Psoas muscle (tissue), 8 donors: ENCODE results near the gene HK3. TPM values are rescaled to one million over a fixed set of nuclear protein-coding genes. Genes with fewer than 3 reads are reported as not detected.

Experiments used
- ATAC-seq, 4 donors: fragments of 200-7000 bp; cut with Tn5 transposase; one replicate each; pipeline ENCODE4 v1.9.1; 2020; ENCODE audit warnings: moderate library complexity in 3 of 4, mild to moderate bottlenecking in 2 of 4
- DNase-seq, 2 donors: peaks; one replicate each; pipeline ENCODE4 v3.0.0-alpha.2; 2020
- H3K27ac ChIP-seq: fragments of 200-600 bp; one replicate; pipeline ENCODE4 v1.8.0; 2022
- H3K27me3 ChIP-seq, 3 donors: fragments of 200-600 bp in 1 of 3; one replicate each; pipeline versions ENCODE4 v1.6.1 to v1.8.0; 2013 to 2022; ENCODE audit warnings: low read length in 2 of 3, mild to moderate bottlenecking in 2 of 3, moderate library complexity in 1 of 3; ENCODE audit not compliant: insufficient read depth in 3 of 3
- H3K36me3 ChIP-seq, 2 donors: fragments of 200-600 bp in 1 of 2; one replicate each; pipeline versions ENCODE4 v1.6.1 to v1.8.0; 2013 to 2022; ENCODE audit warnings: low read depth in 1 of 2, mild to moderate bottlenecking in 1 of 2, moderate library complexity in 1 of 2; ENCODE audit not compliant: insufficient read depth in 1 of 2
- H3K4me1 ChIP-seq: fragments of 200-600 bp; one replicate; pipeline ENCODE4 v1.8.0; 2022
- H3K4me3 ChIP-seq: fragments of 200-600 bp; one replicate; pipeline ENCODE4 v1.8.0; 2022; ENCODE audit warnings: mild to moderate bottlenecking
- H3K9me3 ChIP-seq: fragments of 200-600 bp; one replicate; pipeline ENCODE4 v1.8.0; 2022
- WGBS, 3 donors: extraction: QIAGEN DNeasy Blood & Tissue Kit; methylation state at CpG; one replicate each; pipeline versions ENCODE4 v1.1.6 to v1.1.7; 2013; 5-methylcytosine and 5-hydroxymethylcytosine counted together
- intact Hi-C, 2 donors: fragments of 100-400 bp; cut with DNase I; formaldehyde crosslinking; loops; one replicate each; pipeline versions ENCODE4 v1.11.0 to v1.14.2; 2022
- polyA plus RNA-seq, 3 donors: library from polyadenylated mRNA; stranded (reverse); fragments of 200-250 nt; gene quantifications; one replicate each; pipeline ENCODE4 v1.2.3, GENCODE V29; 2013
- total RNA-seq, 4 donors: library from RNA; stranded (reverse); fragmentation: NEBNext Ultra II Directional in 2 of 4; extraction: Animal tissue kit (Norgen Biotek cat#: 25700) in 2 of 4; gene quantifications; one replicate each; pipeline versions ENCODE4 v1.2.1 to v1.2.4, GENCODE V29; 2021 to 2023
- TF ChIP-seq, protein P1 (sequence below): fragments of 200-600 bp; IDR thresholded peaks from one replicate; pipeline ENCODE4 v1.8.0; 2022; ENCODE audit warnings: antibody characterized with exemption
- donor health status: healthy with polysubstance abuse.
- donor health status: DM: no; HTN: no; CAD: no; lungs with moderate emphysema.
- donor health status: Bipolar disorder and iron deficiency.
- donor health status: healthy.
- donor health status: DM: yes; HTN: yes; CAD: no.
- donor health status: DM: no; HTN: no; CAD: no.
- donor health status: DM: no; HTN: no; CAD: no.
- donor health status: DM: yes; HTN: yes; CAD: no.

The HK3 gene
- total and polyA plus RNA-seq, 7 donors = 1.6 to 3.1 (median 2.4) TPM

DNA sequence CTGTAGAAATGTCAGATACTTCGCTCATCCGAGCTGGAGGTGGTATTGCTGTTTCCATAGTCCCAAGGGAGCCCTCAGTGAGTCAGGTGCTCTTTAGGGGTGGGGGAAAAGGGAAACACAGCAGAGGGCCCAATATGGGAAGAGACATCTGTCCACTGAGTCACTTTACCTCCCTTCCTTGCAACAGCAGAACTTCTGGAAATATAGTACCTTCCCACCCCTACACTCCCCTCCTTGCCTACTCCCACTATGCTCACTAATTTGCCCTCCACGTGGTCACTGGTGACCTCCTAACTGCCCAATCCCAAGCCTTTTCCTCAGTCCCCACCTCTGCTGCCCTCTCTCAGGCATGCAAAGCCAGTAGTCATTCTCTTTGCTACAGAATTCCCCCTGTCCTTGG, 1.9 kb downstream of the HK3 start:
- Histone ChIP-seq H3K4me1 (peaks cover 3% of the 10 kb centered on the region), H3K9me3 (no peaks in the 10 kb centered on the region), H3K27me3 (no peaks in the 10 kb centered on the region), H3K36me3 (peaks cover 0 to 2% of the 10 kb centered on the region in 2 donors), H3K4me3 (no peak overlapping the region), H3K27ac (no peak overlapping the region)
- TF ChIP-seq, protein P1, sequence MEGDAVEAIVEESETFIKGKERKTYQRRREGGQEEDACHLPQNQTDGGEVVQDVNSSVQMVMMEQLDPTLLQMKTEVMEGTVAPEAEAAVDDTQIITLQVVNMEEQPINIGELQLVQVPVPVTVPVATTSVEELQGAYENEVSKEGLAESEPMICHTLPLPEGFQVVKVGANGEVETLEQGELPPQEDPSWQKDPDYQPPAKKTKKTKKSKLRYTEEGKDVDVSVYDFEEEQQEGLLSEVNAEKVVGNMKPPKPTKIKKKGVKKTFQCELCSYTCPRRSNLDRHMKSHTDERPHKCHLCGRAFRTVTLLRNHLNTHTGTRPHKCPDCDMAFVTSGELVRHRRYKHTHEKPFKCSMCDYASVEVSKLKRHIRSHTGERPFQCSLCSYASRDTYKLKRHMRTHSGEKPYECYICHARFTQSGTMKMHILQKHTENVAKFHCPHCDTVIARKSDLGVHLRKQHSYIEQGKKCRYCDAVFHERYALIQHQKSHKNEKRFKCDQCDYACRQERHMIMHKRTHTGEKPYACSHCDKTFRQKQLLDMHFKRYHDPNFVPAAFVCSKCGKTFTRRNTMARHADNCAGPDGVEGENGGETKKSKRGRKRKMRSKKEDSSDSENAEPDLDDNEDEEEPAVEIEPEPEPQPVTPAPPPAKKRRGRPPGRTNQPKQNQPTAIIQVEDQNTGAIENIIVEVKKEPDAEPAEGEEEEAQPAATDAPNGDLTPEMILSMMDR = no peak
- intact Hi-C loops = no loop called here
- no peak for ATAC-seq
- 45 to 54% (median 53%) methylated on average over 3 of the region's 3 CpGs for WGBS, 3 donors
- no peak for DNase-seq

DNA sequence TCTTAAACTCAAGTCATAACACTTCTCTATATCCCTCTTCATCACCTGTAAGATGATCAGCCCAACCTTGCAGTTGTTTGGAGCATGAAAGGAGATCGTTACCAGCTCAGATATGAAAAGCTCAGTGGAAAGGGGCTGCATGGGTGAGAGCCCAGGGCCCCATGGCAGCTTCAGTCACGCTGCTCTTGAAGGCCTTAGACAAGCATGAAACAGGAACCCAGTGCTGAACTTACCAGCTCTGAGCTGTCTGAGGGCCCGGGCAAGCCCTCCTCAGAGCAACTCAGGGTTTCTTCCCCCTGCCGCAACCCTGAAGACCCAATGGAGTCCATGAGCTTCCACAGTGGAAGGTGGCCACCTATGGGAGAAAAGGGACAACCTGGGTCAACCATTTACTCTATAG, 3.3 kb downstream of the HK3 start:
- H3K27me3 ChIP-seq = no peaks in the 10 kb centered on the region
- peaks cover 3% of the 10 kb centered on the region for H3K4me1 ChIP-seq
- TF ChIP-seq, protein P1 = no peak
- H3K4me3 ChIP-seq = no peak overlapping the region
- no peak for ATAC-seq
- WGBS, 3 donors = 85 to 94% (median 90%) methylated on average over 4 of the region's 4 CpGs
- no peaks in the 10 kb centered on the region for H3K36me3 ChIP-seq
- intact Hi-C loops = no loop called here
- H3K9me3 ChIP-seq = no peaks in the 10 kb centered on the region
- no peak for DNase-seq
- H3K27ac ChIP-seq = no peak overlapping the region

DNA sequence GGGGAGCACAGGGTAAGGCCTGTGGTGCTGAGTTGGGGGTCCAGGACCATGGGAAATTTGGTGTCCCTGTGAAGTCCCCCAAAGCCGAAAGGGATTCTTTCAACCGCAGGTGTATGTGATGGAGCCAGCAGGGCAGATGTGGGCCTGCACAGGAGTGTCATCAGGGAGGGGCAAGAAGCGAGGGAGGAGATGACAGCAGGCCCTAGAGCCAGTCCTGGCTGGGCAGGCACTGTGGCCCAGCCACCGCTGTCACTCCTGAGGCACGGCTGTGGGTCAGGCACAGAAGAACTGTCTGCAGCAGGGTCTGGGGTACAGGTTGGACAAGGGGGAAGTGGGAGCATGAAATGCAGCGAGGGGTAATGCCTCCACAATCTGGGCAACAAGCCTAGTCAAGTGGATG, 4.8 kb downstream of the HK3 start:
- no peak overlapping the region for H3K27ac ChIP-seq
- H3K4me3 ChIP-seq = no peak overlapping the region
- H3K9me3 ChIP-seq = no peaks in the 10 kb centered on the region
- TF ChIP-seq, protein P1 = no peak
- no peak for DNase-seq
- H3K36me3 ChIP-seq = no peaks in the 10 kb centered on the region
- ATAC-seq = no peak
- 86 to 89% (median 88%) methylated on average over 6 of the region's 6 CpGs for WGBS, 3 donors
- intact Hi-C loops = no loop called here
- no peaks in the 10 kb centered on the region for H3K27me3 ChIP-seq
- H3K4me1 ChIP-seq = no peaks in the 10 kb centered on the region

DNA sequence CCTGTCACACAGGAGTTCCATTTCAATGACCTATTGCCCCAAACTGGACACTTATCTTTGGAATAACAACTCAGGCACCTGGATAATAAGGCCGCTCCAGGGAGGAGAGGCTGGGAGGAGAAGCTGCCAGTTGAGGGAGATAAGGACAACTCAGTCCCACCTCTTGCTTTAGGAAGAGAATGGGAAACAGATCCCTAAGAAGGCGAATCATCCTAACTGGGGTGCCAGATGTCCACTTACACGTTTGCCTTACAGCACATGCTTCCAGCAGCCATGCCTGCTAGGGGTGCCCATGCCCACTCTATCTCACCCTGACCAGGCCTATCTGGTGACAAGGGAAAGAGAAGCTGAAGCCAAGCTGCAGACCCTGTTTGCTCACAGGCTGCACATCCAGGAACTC, 6.5 kb downstream of the HK3 start:
- no peak overlapping the region for H3K4me3 ChIP-seq
- 71 to 79% (median 77%) methylated on average over 3 of the region's 3 CpGs for WGBS, 3 donors
- no peaks in the 10 kb centered on the region for H3K4me1 ChIP-seq
- intact Hi-C loops = no loop called here
- no peak overlapping the region for H3K27ac ChIP-seq
- DNase-seq = no peak
- TF ChIP-seq, protein P1 = no peak
- no peaks in the 10 kb centered on the region for H3K9me3 ChIP-seq
- ATAC-seq = no peak
- no peaks in the 10 kb centered on the region for H3K36me3 ChIP-seq
- H3K27me3 ChIP-seq = no peaks in the 10 kb centered on the region

DNA sequence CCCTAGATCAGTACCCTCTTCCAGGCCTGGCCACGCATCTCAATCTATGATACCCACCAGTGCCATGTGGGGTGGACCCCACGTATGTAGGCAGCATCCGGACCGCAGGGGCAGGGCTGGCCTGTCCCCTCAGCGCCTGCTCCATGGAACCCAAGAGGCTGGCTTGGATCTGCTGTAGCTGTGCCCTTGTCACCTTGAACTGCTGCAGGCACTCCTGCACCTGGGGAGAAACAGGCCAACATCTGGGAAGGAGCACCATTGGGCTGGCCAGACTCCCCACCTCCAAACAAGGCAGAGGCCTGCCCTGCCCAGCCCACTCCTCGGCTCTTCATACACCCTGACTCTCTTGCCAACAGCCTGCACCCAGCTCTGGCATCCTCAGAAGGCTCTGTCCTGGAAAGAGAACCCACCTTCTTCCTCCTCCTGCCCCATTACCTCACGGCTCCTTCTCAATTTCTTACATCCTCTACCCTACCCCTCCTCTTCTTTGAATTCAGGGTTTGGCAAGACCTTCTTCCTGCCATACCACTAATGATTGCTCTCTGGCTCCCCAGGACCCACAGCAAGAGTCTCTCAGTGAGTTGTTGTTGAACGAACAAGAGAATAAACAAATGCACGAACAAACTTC, 7.7 kb downstream of the HK3 start:
- DNase-seq = no peak
- H3K4me1 ChIP-seq = no peaks in the 10 kb centered on the region
- intact Hi-C loops = no loop called here
- no peaks in the 10 kb centered on the region for H3K27me3 ChIP-seq
- H3K9me3 ChIP-seq = no peaks in the 10 kb centered on the region
- no peak overlapping the region for H3K4me3 ChIP-seq
- WGBS, 3 donors = 76 to 88% (median 86%) methylated on average over 9 of the region's 9 CpGs
- H3K27ac ChIP-seq = no peak overlapping the region
- H3K36me3 ChIP-seq = no peaks in the 10 kb centered on the region
- TF ChIP-seq, protein P1 = no peak
- no peak for ATAC-seq
